GM21619 (cell line): ENCODE results near the gene ASS1.

ENCODE experiments used
- ATAC-seq: cut with Tn5 transposase; IDR thresholded peaks from one replicate; pipeline ENCODE4 v1.9.1; 2021; ENCODE audit not compliant: unreplicated experiment

ASS1 gene

GRCh38 chr9:130493021-130493420, 48.3 kb downstream of the ASS1 start:
- ATAC-seq: no peak

DNA sequence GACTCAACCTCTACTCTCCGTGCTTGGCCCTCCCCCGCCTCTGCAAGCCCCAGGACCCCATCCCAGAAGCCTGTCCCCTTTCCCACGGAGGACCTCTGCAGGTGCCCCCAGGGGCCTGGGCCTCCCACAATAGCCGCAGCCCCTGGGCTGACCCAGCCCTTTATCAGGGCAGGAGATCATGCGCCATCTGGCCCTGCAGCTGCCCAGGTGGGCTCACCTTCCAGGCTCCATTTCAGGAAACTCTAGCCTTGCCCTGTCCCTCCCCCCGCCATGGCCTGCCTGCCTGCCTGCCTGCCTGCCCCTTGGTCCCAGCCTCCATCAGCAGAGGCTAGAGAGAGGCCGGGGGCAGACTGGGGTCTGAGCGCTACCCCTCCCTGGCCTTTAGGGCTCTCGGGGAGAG, 48.7 kb downstream of the ASS1 start:
- no peak for ATAC-seq

DNA sequence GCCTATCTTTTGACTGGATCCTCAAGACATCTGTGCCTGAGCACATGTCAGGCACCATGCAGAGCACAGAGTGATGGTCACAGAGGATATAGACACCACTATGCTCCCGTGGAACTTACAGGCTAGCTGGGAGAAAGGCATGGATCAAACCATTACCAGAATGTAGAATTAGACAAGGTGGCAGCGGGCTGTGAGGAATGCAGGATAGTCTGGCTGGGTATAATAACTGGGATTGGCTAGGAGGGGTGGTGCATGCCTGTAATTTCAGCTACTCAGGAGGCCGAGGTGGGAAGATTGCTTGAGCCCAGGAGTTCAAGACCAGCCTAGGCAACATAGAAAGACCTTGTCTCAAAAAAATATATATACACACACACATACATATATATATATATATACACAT, 50.3 kb downstream of the ASS1 start:
- no peak for ATAC-seq

DNA sequence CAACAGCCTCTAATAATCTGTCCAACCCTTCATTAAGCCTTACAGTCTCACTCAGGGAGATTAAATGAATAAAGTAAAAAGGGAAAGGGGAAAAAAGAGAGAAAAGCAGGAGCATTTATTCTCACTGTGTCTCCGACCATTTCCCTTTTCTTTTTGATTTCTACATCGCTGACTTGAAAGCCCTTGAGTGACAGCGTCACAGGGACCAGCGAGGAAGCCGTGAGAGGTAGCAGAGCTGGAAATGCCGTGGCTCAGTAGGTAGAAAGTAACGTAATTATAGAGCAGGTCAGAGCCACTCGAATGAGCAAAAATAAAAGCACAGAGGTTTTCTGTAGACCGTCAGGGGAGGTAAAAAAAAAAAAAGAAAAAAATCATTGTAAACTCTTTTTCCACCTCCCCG, 52.4 kb downstream of the ASS1 start:
- no peak for ATAC-seq

- no peak for ATAC-seq
Measured at GRCh38 chr9:130498298-130498917, 53.6 kb downstream of the ASS1 start.

- ATAC-seq: no peak
Measured at GRCh38 chr9:130498918-130499698, 54.3 kb downstream of the ASS1 start.

DNA sequence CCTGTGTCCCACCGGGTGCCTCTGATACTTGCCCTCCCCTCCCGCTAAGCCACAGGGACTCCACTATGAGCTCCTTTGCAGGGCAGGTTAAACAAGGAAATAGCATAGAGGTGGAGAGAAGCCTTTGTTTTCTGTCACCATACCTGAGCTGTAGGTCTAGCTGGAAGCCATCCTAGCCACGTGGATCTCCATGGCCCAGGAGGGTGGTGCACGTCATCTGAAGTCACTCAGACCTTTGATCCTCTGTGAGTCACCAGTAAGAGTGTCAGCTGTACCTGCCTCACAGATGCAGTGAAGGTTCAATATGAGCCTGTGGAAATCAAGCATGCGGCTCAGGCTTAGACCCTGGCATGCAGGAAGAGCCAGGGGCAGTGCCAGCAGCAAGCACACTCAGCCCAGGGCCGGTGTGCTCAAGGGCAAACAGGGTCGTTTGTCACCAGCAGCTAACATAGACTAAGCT, 55.1 kb downstream of the ASS1 start:
- ATAC-seq: no peak

- ATAC-seq: no peak
Measured at GRCh38 chr9:130500340-130501180, 55.8 kb downstream of the ASS1 start.

DNA sequence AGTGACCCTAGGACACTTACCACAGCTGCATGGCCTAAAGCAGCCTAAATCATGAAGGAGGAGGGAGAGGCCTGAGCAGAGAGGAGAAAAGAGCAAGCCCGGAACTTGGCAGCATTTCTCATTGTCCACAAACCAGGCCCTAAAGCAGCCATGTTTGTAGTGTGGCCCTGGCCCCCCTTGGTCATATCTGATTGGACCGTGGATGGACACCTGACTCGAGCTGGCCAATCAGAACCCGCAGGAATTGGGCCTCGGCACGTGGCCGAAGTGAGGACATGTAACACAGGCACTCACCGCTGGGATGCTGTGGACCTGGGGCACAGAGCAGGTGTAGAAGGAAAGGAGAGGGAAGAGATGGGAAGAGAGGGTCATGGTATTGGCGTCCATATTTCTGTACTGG, 56.9 kb downstream of the ASS1 start:
- ATAC-seq: no peak

DNA sequence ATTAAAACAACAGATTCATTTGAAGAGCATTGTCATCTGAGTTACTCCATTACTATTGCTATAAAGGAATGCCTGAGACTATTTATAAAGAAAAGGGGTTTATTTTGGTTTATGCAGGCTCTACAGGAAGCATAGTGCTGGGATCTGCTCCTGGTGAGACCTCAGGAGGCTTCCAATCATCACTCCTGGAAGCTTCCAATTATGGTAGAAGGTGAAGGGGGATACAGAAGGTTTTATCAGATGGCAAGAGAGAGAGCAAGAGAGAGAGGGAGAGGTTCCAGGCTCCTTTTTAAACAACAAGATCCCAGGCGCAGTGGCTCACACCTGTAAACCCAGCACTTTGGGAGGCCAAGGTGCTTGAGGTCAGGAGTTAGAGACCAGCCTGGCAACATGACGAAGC, 63.5 kb downstream of the ASS1 start:
- no peak for ATAC-seq

DNA sequence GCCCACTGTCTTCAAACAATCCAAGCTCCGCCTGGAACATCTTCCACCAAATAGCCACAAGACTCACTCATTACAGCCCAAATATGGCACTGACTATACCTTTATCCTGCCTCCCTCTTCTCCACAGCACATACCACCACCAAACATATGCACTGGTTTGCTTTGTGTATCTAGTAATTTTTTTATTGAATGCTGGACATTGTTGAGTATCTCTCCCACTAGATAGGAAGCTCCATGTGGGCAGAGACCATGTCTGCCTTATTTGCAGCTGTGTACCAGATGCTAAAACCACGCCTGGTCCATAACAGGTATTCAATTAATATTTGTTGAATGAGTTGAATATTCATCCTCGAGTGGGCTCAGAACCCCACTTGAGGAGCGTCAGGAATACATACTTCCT, 67.4 kb downstream of the ASS1 start:
- no peak for ATAC-seq

DNA sequence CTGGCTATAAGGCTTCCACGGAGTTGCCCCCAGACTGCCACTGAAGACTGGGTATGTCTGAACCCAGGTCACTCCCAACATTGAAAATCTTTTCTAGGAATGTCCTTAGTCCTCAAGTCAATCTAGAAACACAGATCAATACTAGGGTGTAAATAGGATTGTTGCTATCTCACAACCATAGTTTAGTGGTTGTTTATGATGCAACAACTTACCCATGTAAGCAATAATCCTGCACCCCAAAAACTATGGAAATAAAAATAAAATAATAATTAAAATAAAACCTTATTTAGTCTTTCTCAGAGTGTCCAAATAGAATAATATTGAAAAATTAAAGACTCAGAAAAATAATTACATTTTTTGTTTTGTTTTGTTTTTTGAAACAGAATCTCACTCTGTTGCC, 68.3 kb downstream of the ASS1 start:
- no peak for ATAC-seq

DNA sequence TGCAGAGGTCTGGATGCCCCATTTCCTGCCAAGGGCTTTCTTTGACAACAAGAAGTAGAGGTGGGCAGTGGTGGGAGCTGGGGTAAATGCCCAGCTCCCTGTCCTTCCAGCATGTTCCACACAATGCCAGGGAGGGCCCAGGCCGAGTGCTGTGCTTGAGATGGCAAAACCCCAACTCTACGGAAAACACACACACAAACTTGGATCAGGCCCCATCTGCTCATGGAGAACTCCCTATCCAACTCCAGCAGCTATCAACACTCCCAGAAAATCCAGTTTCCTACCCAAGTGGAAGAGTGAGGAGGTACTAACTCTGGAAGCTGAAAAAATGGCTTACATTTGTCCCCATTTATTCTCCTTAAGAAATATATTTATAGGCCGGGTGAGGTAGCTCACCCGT, 73.5 kb downstream of the ASS1 start:
- ATAC-seq: no peak

GRCh38 chr9:130518943-130519799, 74.4 kb downstream of the ASS1 start:
- ATAC-seq: no peak

GRCh38 chr9:130519927-130520326, 75.2 kb downstream of the ASS1 start:
- ATAC-seq: no peak

- ATAC-seq: no peak
Measured at GRCh38 chr9:130521715-130522114, 77.0 kb downstream of the ASS1 start.

DNA sequence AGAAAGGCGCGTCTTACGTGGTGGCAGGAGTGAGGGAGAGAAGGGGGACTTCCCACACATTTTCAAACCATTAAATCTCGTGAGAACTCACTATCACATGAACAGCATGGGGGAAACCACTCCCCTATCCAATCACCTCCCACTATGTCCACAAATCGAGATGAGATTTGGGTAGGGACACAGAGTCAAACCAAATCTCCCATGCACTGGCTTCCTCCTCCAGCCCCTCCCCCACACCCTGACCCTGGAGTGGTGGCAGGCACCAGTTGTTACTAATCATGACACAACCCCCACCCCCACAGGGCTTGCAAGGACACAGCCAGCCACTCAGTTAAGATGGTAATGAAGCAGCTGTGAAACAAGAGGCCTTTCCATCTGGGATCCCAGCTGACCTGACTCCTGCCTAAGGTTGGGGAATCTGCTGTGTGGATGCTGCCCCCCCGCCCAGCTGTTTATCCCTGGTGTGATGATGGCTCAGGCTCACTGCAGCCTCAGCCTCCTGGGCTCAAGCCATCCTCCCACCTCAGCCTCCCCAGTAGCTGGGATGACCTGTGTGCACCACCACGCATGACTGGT, 77.6 kb downstream of the ASS1 start:
- no peak for ATAC-seq

DNA sequence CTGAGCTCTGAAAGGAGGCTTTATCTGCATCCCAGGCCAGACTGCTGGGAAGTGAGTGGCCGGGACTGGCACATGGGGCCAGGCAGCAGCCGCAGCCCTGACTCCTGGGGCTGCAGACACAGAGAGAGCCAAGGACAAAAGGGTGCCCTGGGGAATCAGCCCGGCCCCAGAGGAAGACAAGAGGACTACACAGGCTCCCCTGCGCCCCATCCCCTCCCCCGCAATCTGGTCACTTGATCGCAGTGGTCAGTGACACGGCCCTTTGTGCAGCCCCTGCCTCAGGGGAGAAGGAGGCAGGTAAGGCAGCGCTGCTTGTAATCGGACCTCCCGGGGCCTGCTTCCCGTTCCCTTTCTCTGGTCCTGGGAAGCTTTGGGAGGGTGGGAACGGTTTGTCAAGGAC, 79.2 kb downstream of the ASS1 start:
- ATAC-seq: no peak

DNA sequence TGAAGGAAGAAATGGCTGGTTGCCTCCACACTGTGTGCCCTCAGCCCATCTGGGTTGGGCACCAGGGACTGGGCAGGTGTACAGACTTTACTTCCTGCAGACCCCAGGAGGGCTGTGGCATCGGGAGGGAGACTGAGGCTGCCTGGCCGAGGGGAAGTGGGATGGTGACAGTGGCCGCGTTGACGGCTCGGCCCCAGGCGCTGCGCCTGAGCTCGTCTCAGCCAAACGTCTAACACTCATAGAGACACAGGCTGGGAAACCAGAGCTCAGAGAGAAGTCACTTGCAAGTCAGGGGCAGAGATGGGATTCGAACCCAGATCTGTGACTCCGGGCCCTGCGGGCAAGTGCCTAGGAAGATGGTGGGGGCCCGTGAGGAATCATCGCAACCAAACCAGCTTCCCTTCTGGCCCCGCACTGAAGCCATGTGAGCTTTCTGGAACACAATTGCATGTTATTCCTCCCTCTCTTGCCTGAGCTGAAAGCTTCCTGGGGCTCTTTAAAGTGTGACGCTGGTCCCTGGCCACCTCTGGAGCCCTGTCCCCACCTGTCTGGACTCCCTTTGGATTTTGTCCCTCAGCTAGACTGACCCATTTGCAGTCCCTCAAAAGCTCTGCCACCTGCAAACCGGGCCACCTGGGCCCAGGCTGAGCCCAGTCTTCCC, 81.6 kb downstream of the ASS1 start:
- no peak for ATAC-seq
